ENCODE measurements around the gene NOTCH4. TPM values are rescaled to one million over a fixed set of nuclear protein-coding genes. Genes with fewer than 3 reads are reported as not detected.

The NOTCH4 gene
- total and polyA plus RNA-seq, 2 experiments from 2014 or later = 2.7 to 2.8 TPM

- TF ChIP-seq CTCF (conservative IDR thresholded peaks at IDR 0.05; ENCODE audit: low read depth in 2 of 2) (peak in 1 of 2 experiments; percentile 15; a peak in 2 of 4 replicates), JUNB (IDR thresholded peaks at IDR 0.05; ENCODE audit: unreplicated experiment) (no peak)
- Histone ChIP-seq H3K4me1 (ENCODE audit: insufficient read depth) (peaks cover 35% of the 10 kb centered on the region), H3K27me3 (ENCODE audit: insufficient read depth) (peaks cover 36% of the 10 kb centered on the region), H3K36me3 (ENCODE audit: insufficient read depth) (no peaks in the 10 kb centered on the region), H2AFZ (peak overlapping the region; percentile 90), H3K4me2 (peak overlapping the region; percentile 90), H3K9me2 (ENCODE audit: insufficient read depth) (no peaks in the 10 kb centered on the region; the same call in 1 of the 2 replicates), H3K79me2 (replicated peaks; ENCODE audit: insufficient read depth) (no peaks in the 10 kb centered on the region), H4K20me1 (replicated peaks; ENCODE audit: insufficient read depth) (0 out of 2 replicates have a peak, but pooled peaks cover 5% of the 10 kb centered on the region), H3K4me3 (peak overlapping the region; percentile 100), H3K27ac (ENCODE audit: low read depth) (peak overlapping the region; percentile 36; the same call in 1 of the 2 replicates), H3F3A (replicated peaks; ENCODE audit: low read depth) (peaks cover 9% of the 10 kb centered on the region)
- peaks cover 51% of the 10 kb centered on the region for H3K4me1 Mint-ChIP-seq
- H3K9me3 Mint-ChIP-seq = no peaks in the 10 kb centered on the region; the same call in 2 of the 3 replicates
- DNase-seq (ENCODE audit: low spot score) (no peak), ATAC-seq (no peak)
- no peaks in the 10 kb centered on the region for H3K36me3 Mint-ChIP-seq (ENCODE audit: low read depth)
- peak overlapping the region; percentile 48; the same call in 1 of the 2 replicates for H3K27ac Mint-ChIP-seq
- peaks cover 30% of the 10 kb centered on the region for H3K27me3 Mint-ChIP-seq (ENCODE audit: insufficient read depth, low read depth, poor library complexity)
- H3K4me3 Mint-ChIP-seq = peak overlapping the region; percentile 92
These were observed 76.3 kb downstream of the NOTCH4 start for GRCh38 chr6:32147401-32148132.

- H3K27ac ChIP-seq (ENCODE audit: low read depth) = no peak overlapping the region
- no peak overlapping the region for H3K4me3 ChIP-seq
- no peaks in the 10 kb centered on the region for H3K36me3 ChIP-seq (ENCODE audit: insufficient read depth)
- H3K9me3 Mint-ChIP-seq = no peaks in the 10 kb centered on the region; the same call in 2 of the 3 replicates
- peak overlapping the region; percentile 45 for H3K4me2 ChIP-seq
- DNase-seq (ENCODE audit: low spot score) = peak; percentile 69
- H3K4me1 ChIP-seq (ENCODE audit: insufficient read depth) = peaks cover 28% of the 10 kb centered on the region
- H3K4me3 Mint-ChIP-seq = peak overlapping the region; percentile 29
- H3K4me1 Mint-ChIP-seq = peaks cover 45% of the 10 kb centered on the region
- H2AFZ ChIP-seq = no peak overlapping the region
- H3K27ac Mint-ChIP-seq = peak overlapping the region; percentile 79
- H4K20me1 ChIP-seq (replicated peaks; ENCODE audit: insufficient read depth) = 0 out of 2 replicates have a peak, but pooled peaks cover 5% of the 10 kb centered on the region
- H3K36me3 Mint-ChIP-seq (ENCODE audit: low read depth) = no peaks in the 10 kb centered on the region
- H3K79me2 ChIP-seq (replicated peaks; ENCODE audit: insufficient read depth) = no peaks in the 10 kb centered on the region
- H3K27me3 Mint-ChIP-seq (ENCODE audit: insufficient read depth, low read depth, poor library complexity) = peaks cover 25% of the 10 kb centered on the region
- peaks cover 9% of the 10 kb centered on the region for H3F3A ChIP-seq (replicated peaks; ENCODE audit: low read depth)
- peaks cover 29% of the 10 kb centered on the region for H3K27me3 ChIP-seq (ENCODE audit: insufficient read depth)
- no peaks in the 10 kb centered on the region; the same call in 1 of the 2 replicates for H3K9me2 ChIP-seq (ENCODE audit: insufficient read depth)
- ATAC-seq = no peak
- TF ChIP-seq JUNB (IDR thresholded peaks at IDR 0.05; ENCODE audit: unreplicated experiment) = no peak
- no peak for TF ChIP-seq ZNF462 (CRISPR knock-in tag; IDR thresholded peaks at IDR 0.05)
- no peak for TF ChIP-seq ZNF114 (CRISPR knock-in tag; IDR thresholded peaks at IDR 0.05)
- no peak for TF ChIP-seq STAT1 (IDR thresholded peaks at IDR 0.05; ENCODE audit: unreplicated experiment)
- no peak for TF ChIP-seq ETS1 (IDR thresholded peaks at IDR 0.05)
- TF ChIP-seq CTCF (conservative IDR thresholded peaks at IDR 0.05; ENCODE audit: low read depth in 2 of 2) = no peak
- no peak for TF ChIP-seq EZH2phosphoT487 (IDR thresholded peaks at IDR 0.05; ENCODE audit: unreplicated experiment)
- no peak for TF ChIP-seq NANOG (IDR thresholded peaks at IDR 0.05; ENCODE audit: borderline replicate concordance)
These were observed 77.2 kb downstream of the NOTCH4 start for GRCh38 chr6:32146687-32147086.

Measured in GM23338 (cell line).